NCI-H774 (cell line): ENCODE results near the gene HYCC1.
"Not testable (repeated sequence)": the region's sequence is repeated elsewhere in the genome, so short reads cannot be mapped to it uniquely, and the experiment has no call there.

Experiments used
- DNase-seq: peaks from one replicate; lab custom pipeline; 2025; lab: John Stamatoyannopoulos, UW

Gene HYCC1

GRCh38 chr7:22983257-22983855 lies 30.6 kb downstream of the HYCC1 start:
- no peak for DNase-seq

- DNase-seq: no peak
Observed at GRCh38 chr7:22980422-22980821, 33.5 kb downstream of the HYCC1 start.

DNA sequence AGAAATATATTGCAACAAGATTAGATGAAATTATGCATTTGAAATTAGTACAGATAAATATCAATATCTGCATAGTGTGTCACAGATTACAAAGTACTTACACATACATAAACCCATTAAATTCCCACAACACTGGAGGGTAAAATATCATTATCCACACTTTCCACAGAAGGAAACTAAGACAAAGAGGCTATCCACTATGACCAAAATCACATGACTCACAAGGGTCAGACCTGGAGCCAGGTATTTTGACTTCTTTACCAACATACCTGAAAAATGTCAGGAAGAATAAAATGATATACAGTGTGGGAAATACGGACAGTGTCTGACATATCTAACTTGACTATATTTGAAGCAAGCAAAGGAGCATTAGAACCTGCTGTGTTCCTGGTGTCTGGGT lies 34.1 kb downstream of the HYCC1 start:
- DNase-seq: no peak

- DNase-seq: no peak
Observed at GRCh38 chr7:22979251-22979650, 34.7 kb downstream of the HYCC1 start.

- not testable (repeated sequence) for DNase-seq
Observed at GRCh38 chr7:22974636-22975035, 39.3 kb downstream of the HYCC1 start.

DNA sequence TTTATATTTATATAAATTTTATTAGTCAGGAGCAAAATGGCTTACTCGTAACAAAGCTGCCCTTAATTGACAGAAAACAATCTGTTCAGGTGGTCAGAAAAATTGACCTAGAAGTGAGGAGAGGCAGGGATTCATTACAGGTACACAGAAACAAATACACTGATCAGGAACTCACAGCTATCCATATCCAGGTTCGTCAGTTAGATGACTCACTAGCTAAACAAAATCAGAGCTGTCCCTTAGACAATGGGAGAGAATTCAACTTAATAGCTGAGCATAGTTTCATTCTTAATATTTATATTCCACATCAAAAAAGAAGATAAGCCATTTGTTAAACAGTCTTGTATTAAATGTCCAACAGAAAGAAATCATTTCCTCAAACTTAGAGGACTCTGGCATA lies 41.7 kb downstream of the HYCC1 start:
- DNase-seq: no peak

- no peak for DNase-seq
Observed at GRCh38 chr7:22969010-22969431, 44.9 kb downstream of the HYCC1 start.
